Measurements from ENCODE around the gene MYO1E.
A peak's percentile ranks its signal among the peaks of the same experiment; 100 is the strongest.
"Not testable (repeated sequence)": the region's sequence is repeated elsewhere in the genome, so short reads cannot be mapped to it uniquely, and the experiment has no call there.

Gene MYO1E

DNA sequence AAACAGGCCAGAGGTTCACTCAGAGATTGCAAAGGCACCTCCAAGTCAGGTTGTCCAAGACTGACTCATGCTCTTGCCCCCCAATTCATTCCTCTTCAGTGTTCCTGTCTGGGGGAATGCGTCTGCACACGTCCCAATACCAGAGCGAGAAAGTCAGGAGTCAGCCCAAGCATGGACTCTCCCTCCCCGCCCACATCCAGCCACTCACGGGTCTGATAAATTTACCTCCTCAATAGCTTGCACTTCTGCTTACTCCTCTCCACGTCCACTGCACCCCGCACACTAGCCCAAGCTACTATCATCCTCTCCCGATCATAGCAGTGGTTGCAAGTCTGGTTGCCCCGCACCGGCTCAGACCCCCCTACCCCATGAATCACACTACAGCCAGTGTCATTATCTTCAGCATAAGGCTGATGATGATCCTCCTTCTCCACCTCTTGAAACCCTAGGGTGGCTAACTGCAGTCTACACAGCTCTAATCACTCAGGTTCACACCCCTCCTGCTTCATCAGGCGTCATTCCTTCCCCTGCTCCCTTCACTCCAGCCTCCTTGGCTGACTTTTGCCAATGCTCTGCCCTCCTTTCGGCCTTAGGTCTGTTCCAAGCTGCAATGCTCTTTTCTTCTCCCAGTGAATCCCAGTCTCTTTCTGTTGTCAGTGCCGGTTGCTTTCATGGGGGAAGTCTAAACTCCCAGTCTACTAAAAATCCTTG lies 27.6 kb upstream of the MYO1E start:
- no peak for DNase-seq (ENCODE audit: low read depth in 1 of 2, low spot score in 1 of 2)
- no peak for TF ChIP-seq JUND (IDR thresholded peaks at IDR 0.05; ENCODE audit: low read depth)
- in situ Hi-C loops (cut with HindIII; ENCODE audit: low pct_unique_long_range_greater_than_20kb, low sequenced_read_pairs), result no loop called here

DNA sequence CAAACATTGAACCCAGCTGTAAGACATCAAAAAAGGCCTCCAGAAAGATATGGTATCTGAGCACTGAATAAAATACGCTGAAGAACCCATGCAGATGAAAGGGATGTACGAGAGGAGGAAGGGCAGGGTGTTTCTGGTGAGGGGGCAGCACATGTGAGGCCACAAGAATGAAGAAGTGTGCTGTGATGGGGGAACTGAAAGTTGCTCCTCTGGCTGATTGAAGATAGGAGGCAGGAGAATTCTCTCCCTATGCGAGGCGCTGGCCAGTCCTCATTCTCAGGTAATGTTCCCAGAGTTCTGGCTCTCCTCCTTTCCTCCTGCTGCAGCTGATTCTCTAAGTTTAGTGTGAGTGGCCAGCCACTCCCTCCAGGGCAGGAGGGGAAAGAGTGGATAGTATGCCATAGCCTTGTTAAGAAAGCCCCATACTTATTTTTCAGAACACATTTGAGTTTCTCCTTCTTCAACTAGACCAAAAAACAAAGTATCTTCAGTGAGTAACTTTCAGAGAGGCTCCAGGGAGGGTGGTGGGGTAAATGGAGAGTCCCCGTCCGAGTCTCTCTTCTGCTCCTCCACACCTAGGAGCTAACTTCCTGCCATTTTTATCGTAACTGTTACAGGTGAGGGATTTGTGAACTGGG lies 26.9 kb upstream of the MYO1E start:
- no peak for DNase-seq (ENCODE audit: low read depth in 1 of 2, low spot score in 1 of 2)
- in situ Hi-C loops (cut with HindIII; ENCODE audit: low pct_unique_long_range_greater_than_20kb, low sequenced_read_pairs), result no loop called here
- no peak for TF ChIP-seq JUND (IDR thresholded peaks at IDR 0.05; ENCODE audit: low read depth)

DNA sequence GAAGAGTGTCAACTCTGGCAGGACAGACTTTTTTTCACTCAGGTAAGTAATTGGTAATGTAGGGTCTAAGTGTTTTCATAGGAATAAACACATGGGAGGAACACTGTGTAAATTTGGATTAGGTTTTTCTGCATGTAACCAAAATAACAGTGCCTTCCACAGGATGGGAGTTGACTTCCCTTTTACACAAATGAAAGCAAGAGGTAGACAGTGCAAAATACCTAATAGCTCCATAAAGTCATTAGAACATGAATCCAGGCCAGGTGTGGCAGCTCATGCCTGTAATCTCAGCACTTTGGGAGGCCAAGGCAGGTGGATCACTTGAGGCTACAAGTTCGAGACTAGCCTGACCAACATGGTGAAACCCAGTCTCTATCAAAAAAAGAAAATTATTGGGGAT lies 25.5 kb upstream of the MYO1E start:
- DNase-seq (ENCODE audit: low read depth in 1 of 2, low spot score in 1 of 2), result no peak
- in situ Hi-C loops (cut with HindIII; ENCODE audit: low pct_unique_long_range_greater_than_20kb, low sequenced_read_pairs), result no loop called here

DNA sequence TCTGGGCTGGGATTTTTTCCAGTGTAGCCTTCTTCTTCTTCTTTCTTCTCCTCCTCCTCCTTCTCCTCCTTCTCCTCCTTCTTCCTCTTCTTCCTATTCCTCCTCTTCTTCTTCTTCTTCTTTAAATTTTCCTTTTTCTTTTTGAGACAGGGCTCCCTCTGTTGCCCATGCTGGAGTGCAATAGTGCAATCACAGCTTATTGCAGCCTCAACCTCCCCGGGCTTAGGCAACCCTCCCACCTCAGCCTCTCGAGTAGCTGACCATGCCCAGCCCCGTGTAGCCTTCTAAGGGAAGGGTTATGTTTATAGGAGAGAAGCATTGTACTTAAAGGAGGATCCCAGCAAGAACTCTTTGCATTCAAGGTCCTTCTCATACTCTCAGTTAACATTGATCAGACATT lies 24.0 kb upstream of the MYO1E start:
- no peak for TF ChIP-seq JUND (IDR thresholded peaks at IDR 0.05; ENCODE audit: low read depth)
- in situ Hi-C loops (cut with HindIII; ENCODE audit: low pct_unique_long_range_greater_than_20kb, low sequenced_read_pairs), result no loop called here

More for the DNA sequence above, 25.5 kb upstream of the MYO1E start:
- no peak for TF ChIP-seq JUND (IDR thresholded peaks at IDR 0.05; ENCODE audit: low read depth)

DNA sequence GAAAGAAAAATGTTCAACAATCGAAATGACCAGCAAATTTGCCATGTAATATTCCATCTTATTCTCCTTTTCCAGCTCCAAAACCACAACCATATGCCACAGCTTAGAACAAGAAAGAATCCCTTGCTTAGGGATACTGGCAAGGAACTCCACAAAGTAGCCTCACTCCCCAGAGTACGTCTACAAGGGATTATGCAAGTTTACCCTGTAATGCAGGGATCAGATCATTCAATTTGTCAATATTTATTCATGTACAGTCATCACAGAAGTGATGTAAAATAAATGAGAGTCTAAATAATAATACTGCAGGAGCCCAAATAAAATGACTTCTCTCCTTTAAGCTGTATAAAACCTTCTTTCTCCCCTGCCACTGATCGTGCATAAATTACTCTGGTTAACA lies 23.5 kb upstream of the MYO1E start:
- in situ Hi-C loops (cut with HindIII; ENCODE audit: low pct_unique_long_range_greater_than_20kb, low sequenced_read_pairs), result no loop called here
- peak; percentile 11 to 42 for DNase-seq (ENCODE audit: low read depth in 1 of 2, low spot score in 1 of 2)
- peak; percentile 9; the same call in 1 of the 2 replicates for TF ChIP-seq JUND (IDR thresholded peaks at IDR 0.05; ENCODE audit: low read depth)

More for the DNA sequence above, 24.0 kb upstream of the MYO1E start:
- peak in 1 of 2 experiments; percentile 18 for DNase-seq (ENCODE audit: low read depth in 1 of 2, low spot score in 1 of 2)

DNA sequence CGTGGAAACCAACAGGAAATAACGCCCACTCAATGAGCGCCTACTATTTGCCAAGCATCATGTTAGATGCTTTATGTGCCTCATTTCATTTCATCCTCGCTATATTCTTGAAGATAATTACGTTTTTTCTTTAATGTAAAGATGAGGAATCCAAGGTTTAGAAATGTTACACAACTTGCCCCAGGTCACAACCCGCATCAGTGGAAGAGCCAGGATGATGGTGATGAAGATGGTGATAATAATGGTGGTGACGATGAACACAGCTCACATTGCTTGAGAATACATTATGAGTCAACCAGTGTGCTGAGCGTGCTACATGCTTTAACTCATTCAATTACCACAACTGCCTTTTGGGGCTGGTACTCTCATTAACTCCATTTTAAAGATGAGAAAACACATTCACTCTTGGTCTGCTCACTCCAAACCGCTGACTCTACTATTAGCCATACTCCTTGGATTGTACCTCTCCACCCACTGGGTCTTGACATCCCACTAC lies 21.5 kb upstream of the MYO1E start:
- TF ChIP-seq JUND (IDR thresholded peaks at IDR 0.05; ENCODE audit: low read depth), result no peak
- DNase-seq (ENCODE audit: low read depth in 1 of 2, low spot score in 1 of 2), result no peak
- in situ Hi-C loops (cut with HindIII; ENCODE audit: low pct_unique_long_range_greater_than_20kb, low sequenced_read_pairs), result no loop called here

DNA sequence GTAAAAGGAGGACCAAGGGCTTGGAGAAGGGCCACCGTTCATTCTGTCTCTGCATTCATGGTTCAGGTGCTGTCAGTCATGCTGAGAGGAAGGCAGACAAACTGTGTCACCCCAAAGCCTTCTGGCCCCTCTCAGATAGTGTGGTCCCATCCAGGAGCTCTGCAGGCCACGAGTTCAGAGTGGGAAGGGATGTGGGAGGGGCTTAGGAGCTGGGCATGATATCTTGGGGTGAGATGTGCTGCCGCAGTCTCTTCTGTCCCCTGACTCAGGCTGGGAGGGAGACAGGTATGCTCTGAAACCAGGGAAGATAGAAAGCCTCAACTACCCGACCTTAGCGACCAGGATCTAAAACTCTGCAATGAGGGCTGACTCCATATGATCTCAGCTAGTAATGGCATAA lies 19.6 kb upstream of the MYO1E start:
- no peak for TF ChIP-seq JUND (IDR thresholded peaks at IDR 0.05; ENCODE audit: low read depth)
- DNase-seq (ENCODE audit: low read depth in 1 of 2, low spot score in 1 of 2), result no peak
- in situ Hi-C loops (cut with HindIII; ENCODE audit: low pct_unique_long_range_greater_than_20kb, low sequenced_read_pairs), result no loop called here

DNA sequence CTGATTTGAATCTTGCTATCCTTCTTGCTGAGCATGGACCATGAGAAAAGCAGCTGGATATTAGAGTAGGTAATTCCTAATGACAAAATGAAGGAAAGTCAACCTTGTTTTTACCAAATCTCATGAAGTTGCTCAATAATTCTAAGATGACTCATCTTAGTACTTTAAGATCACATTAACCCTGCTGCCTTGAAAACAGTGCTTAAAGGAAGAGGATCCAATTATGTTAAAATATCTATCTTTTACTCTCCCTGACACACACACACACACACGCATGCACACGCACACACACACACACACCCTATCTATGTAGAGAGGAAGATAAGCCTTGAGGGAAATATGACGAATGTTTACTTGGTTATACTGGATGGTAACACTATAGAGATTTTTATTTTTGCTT lies 16.0 kb upstream of the MYO1E start:
- in situ Hi-C loops (cut with HindIII; ENCODE audit: low pct_unique_long_range_greater_than_20kb, low sequenced_read_pairs), result no loop called here
- no peak for DNase-seq (ENCODE audit: low read depth in 1 of 2, low spot score in 1 of 2)
- TF ChIP-seq JUND (IDR thresholded peaks at IDR 0.05; ENCODE audit: low read depth), result no peak

DNA sequence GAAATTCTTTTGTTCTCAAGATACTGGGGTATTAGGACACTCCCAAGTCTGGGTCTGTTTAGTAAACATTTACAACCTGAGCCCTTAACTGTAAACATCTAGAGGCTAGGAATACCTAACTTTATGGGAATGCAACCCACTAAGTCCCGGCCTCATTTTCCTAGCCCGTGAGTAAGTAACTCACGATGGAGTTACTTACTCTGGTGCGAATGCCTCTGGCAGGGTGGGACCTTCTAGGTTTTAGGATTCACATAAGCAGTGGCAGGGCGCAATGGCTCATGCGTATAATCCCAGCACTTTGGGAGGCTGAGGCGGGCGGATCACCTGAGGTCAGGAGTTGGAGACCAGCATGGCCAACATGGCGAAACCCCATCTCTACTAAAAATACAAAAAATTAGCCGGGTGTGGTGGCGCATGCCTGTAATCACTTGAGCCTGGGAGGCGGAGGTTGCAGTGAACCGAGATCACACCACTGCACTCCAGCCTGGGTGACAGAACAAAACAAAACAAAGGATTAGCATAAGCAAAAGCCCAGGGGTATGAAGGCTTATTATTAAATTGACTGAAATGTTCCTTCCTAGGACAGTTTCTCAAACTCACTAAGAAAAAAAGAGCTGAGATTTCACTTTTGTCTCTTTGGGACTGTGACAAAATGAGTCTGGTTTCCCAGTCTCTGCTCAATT lies 14.7 kb upstream of the MYO1E start:
- DNase-seq (ENCODE audit: low read depth in 1 of 2, low spot score in 1 of 2); in situ Hi-C loops (cut with HindIII; ENCODE audit: low pct_unique_long_range_greater_than_20kb, low sequenced_read_pairs): not testable (repeated sequence)

DNA sequence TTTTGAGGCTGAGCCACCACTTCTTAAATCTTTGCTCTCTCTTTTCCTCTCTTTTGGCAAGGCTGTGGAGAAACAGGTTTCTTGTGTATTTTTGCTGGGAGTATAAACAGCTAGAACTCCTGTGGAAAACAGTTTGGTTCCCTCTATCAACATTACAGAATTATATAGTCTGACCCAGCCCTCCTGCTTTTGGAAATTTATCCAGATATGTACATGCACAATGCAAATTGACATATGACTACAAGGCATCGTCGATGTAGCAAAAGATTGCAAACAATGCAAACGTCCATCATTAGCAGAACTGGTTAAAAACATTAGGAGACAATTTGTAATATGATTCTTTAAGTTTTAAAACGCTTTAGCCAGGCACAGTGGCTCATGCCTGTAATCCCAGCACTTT lies 12.5 kb upstream of the MYO1E start:
- no peak for DNase-seq (ENCODE audit: low read depth in 1 of 2, low spot score in 1 of 2)
- in situ Hi-C loops (cut with HindIII; ENCODE audit: low pct_unique_long_range_greater_than_20kb, low sequenced_read_pairs), result no loop called here
- no peak for TF ChIP-seq JUND (IDR thresholded peaks at IDR 0.05; ENCODE audit: low read depth)

DNA sequence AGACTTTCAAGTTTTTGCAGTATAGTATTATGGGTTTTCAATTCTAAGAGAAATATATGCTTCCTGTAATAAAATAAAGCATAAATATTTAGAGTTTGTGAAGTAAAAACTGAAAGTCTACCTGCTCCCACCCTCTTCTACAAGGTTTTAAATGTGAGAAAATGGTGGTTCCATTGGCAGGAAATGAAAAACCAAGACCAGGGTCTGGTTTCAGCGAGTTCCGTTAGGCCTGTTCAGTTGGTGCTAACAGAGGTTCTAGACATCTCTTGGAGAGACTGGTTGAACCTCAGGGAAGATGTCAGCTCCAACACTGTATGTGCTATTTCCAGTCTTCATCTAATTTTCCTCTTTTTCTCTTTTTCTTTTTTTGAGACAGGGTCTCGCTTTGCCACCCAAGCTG lies 11.8 kb upstream of the MYO1E start:
- in situ Hi-C loops (cut with HindIII; ENCODE audit: low pct_unique_long_range_greater_than_20kb, low sequenced_read_pairs), result no loop called here
- DNase-seq (ENCODE audit: low read depth in 1 of 2, low spot score in 1 of 2), result no peak
- no peak for TF ChIP-seq JUND (IDR thresholded peaks at IDR 0.05; ENCODE audit: low read depth)

DNA sequence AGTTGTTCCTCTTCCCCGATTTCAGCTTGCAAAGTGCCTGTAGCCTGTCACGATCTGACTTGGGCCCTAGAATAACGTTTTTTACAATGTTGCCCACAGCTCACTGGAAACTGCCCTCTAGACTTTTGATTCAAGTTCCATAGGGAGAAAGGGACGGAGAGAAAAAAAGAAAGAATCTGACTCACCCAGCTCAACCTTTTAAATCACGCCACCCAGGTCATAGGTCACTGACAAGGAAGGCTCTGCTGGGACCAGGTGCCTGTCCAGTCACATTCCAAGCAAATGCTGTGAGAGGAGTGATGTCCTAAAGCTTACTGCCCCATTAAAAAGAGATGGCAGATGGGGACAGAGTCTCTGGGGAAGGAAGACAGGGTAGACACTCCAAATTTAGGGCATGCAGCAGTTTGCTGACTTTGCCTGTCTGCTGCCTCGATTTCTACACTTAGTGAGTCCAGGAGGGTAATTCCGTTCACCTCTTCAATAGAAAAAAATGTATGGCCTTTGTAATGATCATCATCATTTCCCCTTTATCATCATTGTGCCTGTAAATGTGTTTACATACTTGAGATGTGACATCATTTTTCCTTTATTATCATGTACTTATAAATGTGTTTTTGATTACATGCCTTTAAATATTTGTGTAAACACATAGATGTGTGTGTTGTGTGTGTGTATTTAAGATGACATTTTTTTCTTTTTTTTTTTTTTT lies 8.4 kb upstream of the MYO1E start:
- no peak for TF ChIP-seq JUND (IDR thresholded peaks at IDR 0.05; ENCODE audit: low read depth)
- no peak for DNase-seq (ENCODE audit: low read depth in 1 of 2, low spot score in 1 of 2)
- in situ Hi-C loops (cut with HindIII; ENCODE audit: low pct_unique_long_range_greater_than_20kb, low sequenced_read_pairs), result no loop called here
